ENCODE data around the gene UCK2. TPM values are rescaled to one million over a fixed set of nuclear protein-coding genes. Genes with fewer than 3 reads are reported as not detected.

UCK2 gene
- total and polyA plus RNA-seq, 7 donors = 8.3 to 33.0 (median 29.3) TPM

DNA sequence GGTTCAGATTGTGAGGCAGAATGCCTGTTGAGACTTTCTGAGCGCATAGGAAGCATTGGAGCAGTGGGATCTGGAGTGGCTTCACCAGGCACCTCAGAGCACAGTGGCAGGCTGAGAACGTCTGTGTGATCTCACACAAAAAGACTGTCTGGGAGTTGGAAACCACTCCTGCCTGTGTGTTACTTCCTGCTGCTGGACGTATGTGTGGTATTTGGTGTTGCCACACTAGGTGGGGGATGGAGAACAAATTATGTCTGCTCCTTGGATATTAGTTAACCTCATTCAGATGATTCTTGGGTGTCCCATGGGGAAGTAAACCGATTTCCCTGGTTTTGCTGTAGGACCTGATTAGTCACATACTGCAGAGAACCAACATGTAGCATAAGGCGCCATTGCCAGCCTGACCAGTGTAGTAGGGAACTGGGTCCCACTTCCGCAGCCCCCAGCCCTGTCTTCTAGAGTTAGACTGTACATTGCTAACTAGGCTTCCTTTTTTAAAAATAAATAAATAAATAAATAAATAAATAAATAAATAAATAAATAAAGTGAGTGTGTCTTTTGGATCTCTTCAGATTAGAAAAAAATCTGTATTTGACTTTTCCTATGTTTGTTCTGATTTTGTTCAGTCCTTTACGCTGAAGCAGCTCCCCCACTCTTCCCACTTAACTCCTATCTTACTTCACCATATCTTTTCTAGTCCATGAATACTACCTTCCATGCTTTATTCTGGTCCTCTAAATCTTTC, 26.9 kb downstream of the UCK2 start:
- no peak overlapping the region for H3K27ac ChIP-seq
- H3K36me3 ChIP-seq = no peaks in the 10 kb centered on the region
- no peaks in the 10 kb centered on the region for H3K27me3 ChIP-seq
- no peak for DNase-seq
- intact Hi-C loops (cut with DNase I) = no loop called here
- TF ChIP-seq EP300 (IDR thresholded peaks at IDR 0.05) = no peak
- TF ChIP-seq POLR2A (IDR thresholded peaks at IDR 0.05) = no peak
- TF ChIP-seq, protein P1, sequence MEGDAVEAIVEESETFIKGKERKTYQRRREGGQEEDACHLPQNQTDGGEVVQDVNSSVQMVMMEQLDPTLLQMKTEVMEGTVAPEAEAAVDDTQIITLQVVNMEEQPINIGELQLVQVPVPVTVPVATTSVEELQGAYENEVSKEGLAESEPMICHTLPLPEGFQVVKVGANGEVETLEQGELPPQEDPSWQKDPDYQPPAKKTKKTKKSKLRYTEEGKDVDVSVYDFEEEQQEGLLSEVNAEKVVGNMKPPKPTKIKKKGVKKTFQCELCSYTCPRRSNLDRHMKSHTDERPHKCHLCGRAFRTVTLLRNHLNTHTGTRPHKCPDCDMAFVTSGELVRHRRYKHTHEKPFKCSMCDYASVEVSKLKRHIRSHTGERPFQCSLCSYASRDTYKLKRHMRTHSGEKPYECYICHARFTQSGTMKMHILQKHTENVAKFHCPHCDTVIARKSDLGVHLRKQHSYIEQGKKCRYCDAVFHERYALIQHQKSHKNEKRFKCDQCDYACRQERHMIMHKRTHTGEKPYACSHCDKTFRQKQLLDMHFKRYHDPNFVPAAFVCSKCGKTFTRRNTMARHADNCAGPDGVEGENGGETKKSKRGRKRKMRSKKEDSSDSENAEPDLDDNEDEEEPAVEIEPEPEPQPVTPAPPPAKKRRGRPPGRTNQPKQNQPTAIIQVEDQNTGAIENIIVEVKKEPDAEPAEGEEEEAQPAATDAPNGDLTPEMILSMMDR (IDR thresholded peaks at IDR 0.05) = no peak
- no peak for TF ChIP-seq POLR2AphosphoS5 (IDR thresholded peaks at IDR 0.05)
- no peak overlapping the region for H3K4me3 ChIP-seq
- no peaks in the 10 kb centered on the region for H3K9me3 ChIP-seq
- H3K4me1 ChIP-seq = peaks cover 0 to 9% (median 4%) of the 10 kb centered on the region in 4 donors
- 66% methylated on average over 7 of the region's 7 CpGs for WGBS, 2 donors

DNA sequence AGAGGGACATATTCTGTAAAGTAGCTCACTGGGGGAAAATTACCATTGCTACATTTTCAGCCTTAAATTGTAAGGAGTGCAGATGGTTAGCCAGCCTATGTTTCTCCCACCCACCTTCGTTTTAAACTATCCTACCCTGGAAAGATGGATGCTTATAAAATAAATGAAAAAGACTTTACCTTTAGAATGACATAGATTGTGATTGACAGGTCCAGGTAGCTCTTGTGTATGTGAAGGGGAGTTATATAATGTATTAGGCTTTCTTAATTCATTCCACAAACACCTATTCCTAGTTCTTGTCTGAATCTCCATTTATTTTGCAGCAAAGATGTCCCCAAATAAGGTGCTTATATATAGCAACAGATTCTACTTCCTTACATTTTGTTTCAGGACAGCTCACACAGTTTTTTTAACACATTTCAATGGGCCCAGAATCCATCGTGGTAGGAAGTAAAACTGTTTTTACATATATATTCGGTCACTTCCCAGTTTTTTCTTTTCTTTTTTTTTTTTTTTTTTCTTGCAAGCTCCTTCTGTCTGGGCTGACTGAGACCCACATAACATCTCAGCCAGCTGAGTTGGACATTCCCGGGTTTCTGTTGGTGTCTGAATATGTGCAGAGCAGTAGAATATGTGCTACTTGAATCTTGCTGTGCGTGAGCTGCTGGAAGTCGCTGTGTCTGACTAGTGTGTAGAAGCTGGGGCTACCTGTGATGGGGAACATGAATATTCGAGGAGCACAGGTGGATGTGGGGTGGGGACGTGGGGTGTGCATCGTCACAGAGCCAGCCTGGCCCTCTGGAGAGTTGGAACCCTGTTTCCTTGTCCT, 27.8 kb downstream of the UCK2 start:
- DNase-seq = no peak
- Histone ChIP-seq H3K4me1 (peaks cover 0 to 9% (median 4%) of the 10 kb centered on the region in 4 donors), H3K36me3 (no peaks in the 10 kb centered on the region), H3K4me3 (no peak overlapping the region), H3K9me3 (no peaks in the 10 kb centered on the region), H3K27ac (no peak overlapping the region), H3K27me3 (no peaks in the 10 kb centered on the region)
- TF ChIP-seq, protein P1 (IDR thresholded peaks at IDR 0.05) = no peak
- TF ChIP-seq POLR2AphosphoS5 (IDR thresholded peaks at IDR 0.05) = no peak
- no peak for TF ChIP-seq POLR2A (IDR thresholded peaks at IDR 0.05)
- TF ChIP-seq EP300 (IDR thresholded peaks at IDR 0.05) = no peak
- intact Hi-C loops (cut with DNase I) = no loop called here
- 75 to 77% methylated on average over 9 of the region's 9 CpGs for WGBS, 2 donors

DNA sequence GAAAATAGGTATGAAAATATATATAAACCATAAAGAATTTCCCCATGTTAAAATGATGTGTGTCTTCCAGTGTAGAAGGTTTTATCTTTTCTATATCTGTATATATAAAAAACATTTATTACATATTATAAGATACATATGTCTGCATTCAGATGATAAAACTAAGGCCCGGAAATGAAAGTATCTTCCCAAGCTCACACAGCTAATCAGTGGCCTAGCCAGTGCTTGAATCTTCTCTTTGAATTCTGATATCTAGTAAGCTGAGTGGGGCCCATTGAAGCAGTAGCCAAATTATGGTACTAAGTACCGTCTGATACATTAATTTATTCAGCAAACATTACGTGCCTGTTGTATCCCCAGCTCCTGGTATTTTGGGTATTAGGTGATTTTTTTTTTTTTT, 28.6 kb downstream of the UCK2 start:
- Histone ChIP-seq H3K27me3 (no peaks in the 10 kb centered on the region), H3K27ac (no peak overlapping the region), H3K36me3 (no peaks in the 10 kb centered on the region), H3K9me3 (no peaks in the 10 kb centered on the region), H3K4me3 (no peak overlapping the region), H3K4me1 (peaks cover 0 to 9% (median 4%) of the 10 kb centered on the region in 4 donors)
- no peak for DNase-seq
- 76 to 80% methylated on average over 3 of the region's 3 CpGs for WGBS, 2 donors
- intact Hi-C loops (cut with DNase I) = no loop called here
- TF ChIP-seq EP300 (IDR thresholded peaks at IDR 0.05) (no peak), POLR2AphosphoS5 (IDR thresholded peaks at IDR 0.05) (no peak), POLR2A (IDR thresholded peaks at IDR 0.05) (no peak)
- TF ChIP-seq, protein P1 (IDR thresholded peaks at IDR 0.05) = no peak

DNA sequence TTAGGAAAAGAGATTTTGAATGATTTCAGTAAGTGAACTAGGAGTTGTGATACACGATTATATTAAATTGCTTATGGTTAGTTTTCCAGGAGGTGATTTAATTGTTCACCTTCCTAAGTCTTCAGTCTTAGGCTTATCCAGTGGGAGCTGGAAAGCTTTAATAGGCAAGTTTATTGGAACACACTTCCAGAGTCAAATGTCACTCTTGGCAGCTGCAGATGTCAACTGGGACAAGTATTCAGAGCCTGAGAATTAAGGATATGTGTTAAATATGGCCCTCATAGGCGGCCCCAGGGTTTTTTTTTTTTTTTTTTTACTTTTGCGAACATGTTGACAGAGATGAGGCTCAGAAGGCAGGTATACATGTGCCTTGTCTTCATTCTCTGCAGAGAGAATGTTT, 29.2 kb downstream of the UCK2 start:
- peaks cover 0 to 9% (median 4%) of the 10 kb centered on the region in 4 donors for H3K4me1 ChIP-seq
- TF ChIP-seq EP300 (IDR thresholded peaks at IDR 0.05) = no peak
- WGBS, 2 donors = 31 to 66% methylated on average over 3 of the region's 3 CpGs

More for the DNA sequence above, 29.2 kb downstream of the UCK2 start:
- no peak overlapping the region for H3K4me3 ChIP-seq
- H3K27ac ChIP-seq = no peak overlapping the region
- H3K27me3 ChIP-seq = no peaks in the 10 kb centered on the region
- DNase-seq = no peak
- no peaks in the 10 kb centered on the region for H3K9me3 ChIP-seq
- H3K36me3 ChIP-seq = no peaks in the 10 kb centered on the region
- intact Hi-C loops (cut with DNase I) = no loop called here

Data from sigmoid colon (tissue), 7 donors.